ENCODE measurements around the gene ANKLE2.

- TF ChIP-seq FOXP2 (optimal IDR thresholded peaks at IDR 0.05; ENCODE audit: borderline replicate concordance, extremely low read depth, extremely low read length, insufficient read depth) (no peak), REST (IDR thresholded peaks at IDR 0.05; ENCODE audit: insufficient read depth in 1 of 2, low read depth in 2 of 2, low read length in 2 of 2) (no peak), TAF1 (IDR thresholded peaks at IDR 0.05; ENCODE audit: borderline replicate concordance, insufficient read depth, low read length) (no peak)
Observed at GRCh38 chr12:132710405-132711079, 51.1 kb downstream of the ANKLE2 start, which contains the start of gene PGAM5.

Data from PFSK-1 (cell line).